Panc1 (cell line): ENCODE data around the gene LLGL2.

Experiments used
- POLR2AphosphoS5 ChIP-seq: IDR thresholded peaks from 2 replicates; pipeline ENCODE4 v1.6.1; 2012; ENCODE audit warnings: mild to moderate bottlenecking, low read depth, low read length, moderate library complexity
- SIN3A ChIP-seq: IDR thresholded peaks from 2 replicates; pipeline ENCODE4 v1.6.1; 2012; ENCODE audit warnings: low read depth, mild to moderate bottlenecking, low read length, moderate library complexity, borderline replicate concordance; ENCODE audit not compliant: insufficient read depth
- TCF7L2 ChIP-seq: IDR thresholded peaks from 2 replicates; pipeline ENCODE4 v1.6.1; 2011; ENCODE audit warnings: mild to moderate bottlenecking, low read depth, low read length, inconsistent platforms
- TF ChIP-seq, protein P1 (sequence below): fragments of 450-650 bp; IDR thresholded peaks from 2 replicates; pipeline ENCODE4 v1.5.1; 2017; ENCODE audit warnings: mild to moderate bottlenecking
- TF ChIP-seq, protein P2 (sequence below), 2 experiments: IDR thresholded peaks; 2 replicates each; pipeline ENCODE4 v1.6.1; 2011 to 2012; ENCODE audit warnings: low read depth in 2 of 2, control low read depth in 1 of 2, low read length in 1 of 2, mild to moderate bottlenecking in 1 of 2, moderate library complexity in 1 of 2; ENCODE audit not compliant: insufficient read depth in 1 of 2

DNA sequence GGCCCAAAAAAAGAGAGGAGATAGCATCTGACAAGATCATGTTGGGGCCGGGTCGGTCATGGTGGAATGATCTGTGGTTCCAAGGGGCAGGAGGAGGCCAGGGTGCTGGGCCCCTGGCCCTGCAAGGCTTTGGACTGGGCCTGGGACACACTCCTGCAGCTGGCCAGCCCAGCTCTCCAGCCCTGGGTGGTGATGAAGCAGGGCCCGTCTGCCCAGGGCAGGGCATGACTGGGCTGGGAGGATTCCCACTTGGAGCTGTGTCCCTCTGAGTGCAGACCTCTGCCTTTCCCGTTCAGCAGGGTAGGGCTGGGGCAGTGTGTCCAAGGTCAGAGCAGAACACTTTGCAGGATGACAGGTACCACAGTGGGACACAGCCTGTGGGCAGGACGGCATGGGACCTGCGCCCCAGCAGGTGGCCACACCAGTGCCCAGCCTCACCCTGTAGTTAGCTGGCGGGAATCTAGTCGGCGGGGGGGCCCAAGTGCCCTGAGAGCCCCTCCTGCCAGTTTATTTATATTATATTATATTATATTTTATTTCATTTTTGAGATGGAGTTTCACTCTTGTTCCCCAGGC is 34.5 kb downstream of the LLGL2 start:
- TF ChIP-seq, protein P1, sequence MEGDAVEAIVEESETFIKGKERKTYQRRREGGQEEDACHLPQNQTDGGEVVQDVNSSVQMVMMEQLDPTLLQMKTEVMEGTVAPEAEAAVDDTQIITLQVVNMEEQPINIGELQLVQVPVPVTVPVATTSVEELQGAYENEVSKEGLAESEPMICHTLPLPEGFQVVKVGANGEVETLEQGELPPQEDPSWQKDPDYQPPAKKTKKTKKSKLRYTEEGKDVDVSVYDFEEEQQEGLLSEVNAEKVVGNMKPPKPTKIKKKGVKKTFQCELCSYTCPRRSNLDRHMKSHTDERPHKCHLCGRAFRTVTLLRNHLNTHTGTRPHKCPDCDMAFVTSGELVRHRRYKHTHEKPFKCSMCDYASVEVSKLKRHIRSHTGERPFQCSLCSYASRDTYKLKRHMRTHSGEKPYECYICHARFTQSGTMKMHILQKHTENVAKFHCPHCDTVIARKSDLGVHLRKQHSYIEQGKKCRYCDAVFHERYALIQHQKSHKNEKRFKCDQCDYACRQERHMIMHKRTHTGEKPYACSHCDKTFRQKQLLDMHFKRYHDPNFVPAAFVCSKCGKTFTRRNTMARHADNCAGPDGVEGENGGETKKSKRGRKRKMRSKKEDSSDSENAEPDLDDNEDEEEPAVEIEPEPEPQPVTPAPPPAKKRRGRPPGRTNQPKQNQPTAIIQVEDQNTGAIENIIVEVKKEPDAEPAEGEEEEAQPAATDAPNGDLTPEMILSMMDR, result no peak
- TF ChIP-seq POLR2AphosphoS5, result no peak
- TF ChIP-seq, protein P2, sequence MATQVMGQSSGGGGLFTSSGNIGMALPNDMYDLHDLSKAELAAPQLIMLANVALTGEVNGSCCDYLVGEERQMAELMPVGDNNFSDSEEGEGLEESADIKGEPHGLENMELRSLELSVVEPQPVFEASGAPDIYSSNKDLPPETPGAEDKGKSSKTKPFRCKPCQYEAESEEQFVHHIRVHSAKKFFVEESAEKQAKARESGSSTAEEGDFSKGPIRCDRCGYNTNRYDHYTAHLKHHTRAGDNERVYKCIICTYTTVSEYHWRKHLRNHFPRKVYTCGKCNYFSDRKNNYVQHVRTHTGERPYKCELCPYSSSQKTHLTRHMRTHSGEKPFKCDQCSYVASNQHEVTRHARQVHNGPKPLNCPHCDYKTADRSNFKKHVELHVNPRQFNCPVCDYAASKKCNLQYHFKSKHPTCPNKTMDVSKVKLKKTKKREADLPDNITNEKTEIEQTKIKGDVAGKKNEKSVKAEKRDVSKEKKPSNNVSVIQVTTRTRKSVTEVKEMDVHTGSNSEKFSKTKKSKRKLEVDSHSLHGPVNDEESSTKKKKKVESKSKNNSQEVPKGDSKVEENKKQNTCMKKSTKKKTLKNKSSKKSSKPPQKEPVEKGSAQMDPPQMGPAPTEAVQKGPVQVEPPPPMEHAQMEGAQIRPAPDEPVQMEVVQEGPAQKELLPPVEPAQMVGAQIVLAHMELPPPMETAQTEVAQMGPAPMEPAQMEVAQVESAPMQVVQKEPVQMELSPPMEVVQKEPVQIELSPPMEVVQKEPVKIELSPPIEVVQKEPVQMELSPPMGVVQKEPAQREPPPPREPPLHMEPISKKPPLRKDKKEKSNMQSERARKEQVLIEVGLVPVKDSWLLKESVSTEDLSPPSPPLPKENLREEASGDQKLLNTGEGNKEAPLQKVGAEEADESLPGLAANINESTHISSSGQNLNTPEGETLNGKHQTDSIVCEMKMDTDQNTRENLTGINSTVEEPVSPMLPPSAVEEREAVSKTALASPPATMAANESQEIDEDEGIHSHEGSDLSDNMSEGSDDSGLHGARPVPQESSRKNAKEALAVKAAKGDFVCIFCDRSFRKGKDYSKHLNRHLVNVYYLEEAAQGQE (IDR thresholded peaks at IDR 0.05; ENCODE audit: insufficient read depth in 1 of 2, low read depth in 2 of 2, low read length in 1 of 2), result no peak
- TF ChIP-seq SIN3A, result no peak
- TF ChIP-seq TCF7L2, result no peak
